ENCODE measurements around the gene FBXW4.

Gene FBXW4

DNA sequence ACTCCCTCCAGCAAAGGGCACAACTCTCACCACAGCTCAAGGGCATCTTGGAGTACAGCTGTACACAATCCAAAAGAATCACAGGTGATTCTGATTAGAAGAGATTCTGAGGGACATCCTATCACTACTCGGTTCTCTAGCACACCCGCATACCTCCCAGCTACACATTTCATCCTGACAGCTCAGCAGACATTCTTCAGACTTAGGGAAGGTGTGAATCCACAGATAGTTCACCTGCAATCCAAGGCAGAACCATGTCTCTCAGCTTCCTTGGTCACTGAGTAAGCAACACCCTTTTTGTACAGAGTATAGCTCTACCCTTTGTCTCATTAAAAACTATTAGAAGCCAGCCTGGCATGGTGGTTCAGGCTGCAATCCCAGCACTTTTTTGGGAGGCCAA lies 26.8 kb upstream of the FBXW4 start:
- TF ChIP-seq POU2F2 (IDR thresholded peaks at IDR 0.05; ENCODE audit: low read depth, low read length) (no peak), SPI1 (IDR thresholded peaks at IDR 0.05; ENCODE audit: low read depth, low read length) (no peak), TAF1 (IDR thresholded peaks at IDR 0.05; ENCODE audit: low read depth, low read length) (no peak), PAX5 (IDR thresholded peaks at IDR 0.05; ENCODE audit: insufficient read depth, low read length, severe bottlenecking) (no peak), POLR2A (IDR thresholded peaks at IDR 0.05; ENCODE audit: low read depth, low read length) (no peak), POLR2AphosphoS5 (IDR thresholded peaks at IDR 0.05; ENCODE audit: low read depth, low read length) (no peak)
- FAIRE-seq: no peak

DNA sequence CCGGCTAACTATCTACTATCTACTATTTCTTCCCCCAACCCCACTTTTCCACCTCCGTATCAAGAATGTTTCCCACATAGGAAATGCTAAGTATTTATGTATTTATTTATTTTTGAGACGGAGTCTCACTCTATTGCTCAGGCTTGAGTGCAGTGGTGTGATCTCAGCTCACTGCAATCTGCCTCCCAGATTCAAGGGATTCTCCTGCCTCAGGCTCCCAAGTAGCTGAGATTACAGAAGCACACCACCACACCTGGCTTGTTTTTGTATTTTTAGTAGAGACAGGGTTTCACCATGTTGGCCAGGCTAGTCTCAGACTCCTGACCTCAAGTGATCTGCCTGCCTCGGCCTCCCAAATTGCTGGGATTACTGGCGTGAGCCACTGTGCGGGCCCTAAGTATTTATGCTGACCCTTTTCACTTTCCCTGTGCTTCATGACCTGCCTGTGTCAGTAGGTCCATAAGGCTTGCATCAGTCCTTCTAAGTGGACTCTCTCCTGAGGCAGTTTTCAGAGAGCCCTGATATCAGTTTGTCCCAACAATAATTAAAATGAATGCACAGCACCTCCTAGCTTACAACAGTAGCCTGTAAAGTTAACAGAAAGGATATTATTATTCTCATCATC lies 25.7 kb upstream of the FBXW4 start:
- DNase-seq (ENCODE audit: insufficient read length, low spot score): no peak
- TF ChIP-seq POU2F2 (IDR thresholded peaks at IDR 0.05; ENCODE audit: low read depth, low read length): no peak
- no peak for FAIRE-seq

More for the DNA sequence above, 26.8 kb upstream of the FBXW4 start:
- no peak for DNase-seq (ENCODE audit: insufficient read length, low spot score)

DNA sequence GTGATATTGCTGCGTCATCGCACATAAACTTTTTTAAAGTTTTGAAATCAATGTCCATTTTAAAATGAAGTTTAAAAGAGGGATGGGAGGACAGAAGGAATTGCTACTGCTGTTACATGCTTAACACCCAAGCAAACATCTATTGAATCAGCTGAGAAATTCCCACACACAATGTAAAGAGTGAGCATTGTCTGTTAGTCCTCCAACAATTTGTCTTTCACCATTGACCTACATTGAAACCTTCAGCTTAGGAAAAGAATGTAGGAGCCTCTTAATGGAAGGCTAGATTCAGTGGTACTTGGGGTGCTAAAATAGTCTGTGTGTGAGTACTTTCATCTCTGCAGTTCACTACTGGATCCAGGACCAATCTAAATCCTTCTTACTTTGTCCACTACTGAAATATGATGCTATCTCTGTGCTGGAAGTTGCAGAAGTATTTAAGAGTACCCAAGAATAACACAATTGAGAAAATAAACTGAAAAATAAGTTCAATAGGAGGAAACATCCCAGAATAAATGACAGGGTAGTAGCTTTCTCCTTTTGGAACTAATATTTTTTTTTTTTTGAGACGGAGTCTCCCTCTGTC lies 23.8 kb upstream of the FBXW4 start:
- FAIRE-seq (no peak), DNase-seq (ENCODE audit: insufficient read length, low spot score) (no peak)

DNA sequence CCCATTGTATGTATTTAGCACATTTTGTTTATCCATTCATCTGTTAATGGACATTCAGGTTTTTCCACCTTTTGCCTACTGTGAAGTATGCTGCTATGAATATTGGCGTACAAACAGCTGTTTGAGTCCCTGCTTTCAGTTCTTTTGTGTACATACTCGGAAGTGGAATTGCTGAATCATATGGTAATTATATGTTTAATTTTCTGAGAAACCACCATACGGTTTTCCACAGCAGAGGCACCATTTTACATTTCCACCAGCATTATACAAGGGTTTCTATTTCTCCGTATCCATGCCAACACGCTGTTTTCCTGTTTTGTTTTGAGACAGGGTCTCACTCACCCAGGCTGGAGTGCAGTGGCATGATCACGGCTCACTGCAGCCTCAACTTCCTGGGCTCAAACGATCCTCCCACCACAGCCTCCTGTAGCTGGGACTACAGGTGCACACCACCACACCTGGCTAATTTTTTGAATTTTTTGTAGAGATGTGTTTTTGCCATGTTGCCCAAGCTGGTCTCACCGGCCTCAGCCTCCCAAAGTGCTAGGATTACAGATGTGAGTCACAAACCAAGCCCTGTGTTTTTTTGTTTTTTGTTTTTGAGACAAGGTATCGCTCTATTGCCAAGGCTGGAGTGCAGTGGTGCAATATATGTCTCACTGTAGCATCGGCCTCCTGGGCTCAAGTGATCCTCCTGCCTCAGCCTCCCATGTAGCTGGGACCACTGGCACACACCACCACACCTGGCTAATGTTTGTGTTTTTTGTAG lies 22.1 kb upstream of the FBXW4 start:
- TF ChIP-seq POLR2A (IDR thresholded peaks at IDR 0.05; ENCODE audit: low read depth, low read length): no peak
- TF ChIP-seq POU2F2 (IDR thresholded peaks at IDR 0.05; ENCODE audit: low read depth, low read length): no peak
- TF ChIP-seq TAF1 (IDR thresholded peaks at IDR 0.05; ENCODE audit: low read depth, low read length): no peak
- no peak for TF ChIP-seq POLR2AphosphoS5 (IDR thresholded peaks at IDR 0.05; ENCODE audit: low read depth, low read length)
- no peak for TF ChIP-seq SPI1 (IDR thresholded peaks at IDR 0.05; ENCODE audit: low read depth, low read length)
- no peak for TF ChIP-seq PAX5 (IDR thresholded peaks at IDR 0.05; ENCODE audit: insufficient read depth, low read length, severe bottlenecking)
- FAIRE-seq (no peak), DNase-seq (ENCODE audit: insufficient read length, low spot score) (no peak)

More for the DNA sequence above, 23.8 kb upstream of the FBXW4 start:
- no peak for TF ChIP-seq PAX5 (IDR thresholded peaks at IDR 0.05; ENCODE audit: insufficient read depth, low read length, severe bottlenecking)
- no peak for TF ChIP-seq POLR2AphosphoS5 (IDR thresholded peaks at IDR 0.05; ENCODE audit: low read depth, low read length)
- no peak for TF ChIP-seq POU2F2 (IDR thresholded peaks at IDR 0.05; ENCODE audit: low read depth, low read length)
- TF ChIP-seq POLR2A (IDR thresholded peaks at IDR 0.05; ENCODE audit: low read depth, low read length): no peak
- no peak for TF ChIP-seq TAF1 (IDR thresholded peaks at IDR 0.05; ENCODE audit: low read depth, low read length)
- no peak for TF ChIP-seq SPI1 (IDR thresholded peaks at IDR 0.05; ENCODE audit: low read depth, low read length)

DNA sequence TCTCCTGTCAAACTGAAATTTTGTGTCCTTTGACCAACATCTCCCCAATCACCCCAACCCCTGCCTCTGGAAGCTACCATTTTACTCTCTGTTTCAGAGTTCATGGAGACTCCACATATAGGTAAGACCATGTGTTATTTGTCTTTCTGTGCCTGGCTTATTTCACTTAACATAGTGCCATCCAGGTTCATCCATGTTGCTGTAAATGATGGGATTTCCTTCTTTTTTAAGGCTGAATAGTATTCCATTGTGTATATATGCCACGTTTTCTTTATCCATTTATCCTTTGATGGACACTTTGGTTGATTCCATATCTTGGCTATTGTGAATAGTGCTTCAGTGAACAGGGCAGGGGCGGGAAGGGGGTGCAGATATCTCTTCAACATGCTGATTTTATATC lies 18.0 kb upstream of the FBXW4 start:
- TF ChIP-seq TAF1 (IDR thresholded peaks at IDR 0.05; ENCODE audit: low read depth, low read length) (no peak), SPI1 (IDR thresholded peaks at IDR 0.05; ENCODE audit: low read depth, low read length) (no peak), POLR2AphosphoS5 (IDR thresholded peaks at IDR 0.05; ENCODE audit: low read depth, low read length) (no peak), POU2F2 (IDR thresholded peaks at IDR 0.05; ENCODE audit: low read depth, low read length) (no peak), PAX5 (IDR thresholded peaks at IDR 0.05; ENCODE audit: insufficient read depth, low read length, severe bottlenecking) (no peak), POLR2A (IDR thresholded peaks at IDR 0.05; ENCODE audit: low read depth, low read length) (no peak)
- FAIRE-seq: no peak
- no peak for DNase-seq (ENCODE audit: insufficient read length, low spot score)

DNA sequence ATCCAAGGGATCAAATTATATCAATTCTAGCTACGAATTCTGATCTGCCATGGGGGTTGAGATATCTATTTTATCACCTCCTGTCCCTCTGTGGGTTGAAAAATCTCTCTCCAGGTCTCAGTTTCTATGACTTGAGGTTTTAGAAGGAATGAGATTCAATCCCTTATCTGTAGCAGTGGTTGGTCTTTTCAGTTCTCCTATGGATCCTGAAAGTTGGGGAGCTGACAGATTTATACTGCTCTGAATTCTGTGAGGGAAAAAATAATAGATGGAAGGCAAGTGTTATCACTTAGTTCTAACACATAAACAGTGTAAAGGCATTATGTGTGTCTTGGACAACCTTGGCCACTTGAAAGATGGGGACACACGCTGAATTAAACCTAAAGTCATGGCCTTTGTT lies 15.8 kb upstream of the FBXW4 start:
- FAIRE-seq (no peak), DNase-seq (ENCODE audit: insufficient read length, low spot score) (no peak)
- TF ChIP-seq SPI1 (IDR thresholded peaks at IDR 0.05; ENCODE audit: low read depth, low read length) (no peak), POLR2A (IDR thresholded peaks at IDR 0.05; ENCODE audit: low read depth, low read length) (no peak), TAF1 (IDR thresholded peaks at IDR 0.05; ENCODE audit: low read depth, low read length) (no peak), POU2F2 (IDR thresholded peaks at IDR 0.05; ENCODE audit: low read depth, low read length) (no peak), PAX5 (IDR thresholded peaks at IDR 0.05; ENCODE audit: insufficient read depth, low read length, severe bottlenecking) (no peak)

DNA sequence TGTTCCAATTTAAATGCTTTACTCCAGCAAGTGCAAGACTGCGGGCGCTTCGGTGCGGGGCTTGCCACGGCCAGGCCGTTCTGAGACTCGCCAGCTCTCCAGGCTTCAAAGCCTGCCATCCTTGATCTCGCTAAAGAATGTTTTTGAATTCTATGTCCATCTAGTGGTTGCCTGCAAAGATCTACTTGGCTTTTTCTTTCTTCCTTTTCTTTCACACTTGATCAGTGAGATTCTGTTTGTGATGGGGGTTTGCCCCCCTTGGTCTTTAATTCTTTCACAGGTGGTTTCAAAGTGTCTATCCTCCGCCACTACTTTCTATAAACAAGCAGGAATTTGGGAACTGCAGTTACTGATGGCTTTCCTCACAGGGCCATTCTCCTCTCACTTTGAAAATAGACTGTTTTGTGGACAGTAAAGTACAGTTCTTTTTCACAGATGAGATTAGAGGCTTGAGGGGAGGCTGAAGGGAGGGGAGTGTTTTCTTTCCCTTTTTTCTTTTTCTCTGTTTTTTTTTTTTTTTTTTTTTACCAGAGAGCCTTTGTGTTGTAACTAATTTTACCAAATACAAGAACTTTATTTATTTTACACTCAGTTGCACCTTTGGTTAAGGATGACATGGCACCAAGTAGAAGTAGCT lies 15.2 kb upstream of the FBXW4 start:
- no peak for TF ChIP-seq TAF1 (IDR thresholded peaks at IDR 0.05; ENCODE audit: low read depth, low read length)
- no peak for TF ChIP-seq POLR2A (IDR thresholded peaks at IDR 0.05; ENCODE audit: low read depth, low read length)
- no peak for TF ChIP-seq PAX5 (IDR thresholded peaks at IDR 0.05; ENCODE audit: insufficient read depth, low read length, severe bottlenecking)
- no peak for TF ChIP-seq POLR2AphosphoS5 (IDR thresholded peaks at IDR 0.05; ENCODE audit: low read depth, low read length)
- no peak for FAIRE-seq
- DNase-seq (ENCODE audit: insufficient read length, low spot score): no peak

DNA sequence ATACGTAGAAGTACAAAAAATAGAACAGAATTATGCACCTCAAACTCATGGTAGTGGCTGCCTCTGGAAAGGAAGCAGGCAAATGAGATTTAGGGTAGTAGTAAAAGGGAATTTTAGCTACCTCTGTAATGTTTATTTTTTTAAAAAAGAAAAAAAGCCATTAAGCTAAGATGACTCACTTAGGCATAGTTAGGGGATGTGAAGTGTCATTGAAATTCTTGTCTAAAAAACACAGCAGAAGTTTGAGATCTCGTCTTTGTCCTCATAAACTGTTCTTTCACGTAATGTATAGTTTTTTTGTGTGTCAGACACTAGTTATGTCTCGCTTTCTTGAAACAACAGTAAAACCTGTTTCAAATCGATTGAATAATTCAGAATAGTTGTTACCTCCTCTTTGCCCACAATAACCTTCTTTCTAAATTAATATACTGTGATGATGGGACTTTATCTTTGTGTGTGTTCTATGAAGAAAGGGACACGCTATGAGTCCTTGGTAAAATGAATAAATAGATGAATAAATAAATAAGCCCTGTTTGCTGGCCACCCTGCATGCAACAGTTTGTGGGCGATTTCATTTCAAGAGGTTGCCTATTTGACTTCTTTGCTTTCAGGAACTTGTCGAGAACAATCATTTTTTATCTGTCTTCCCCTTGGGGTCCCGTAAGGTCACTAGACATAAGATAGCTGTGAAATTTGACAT lies 14.5 kb upstream of the FBXW4 start:
- no peak for TF ChIP-seq TAF1 (IDR thresholded peaks at IDR 0.05; ENCODE audit: low read depth, low read length)
- TF ChIP-seq SPI1 (IDR thresholded peaks at IDR 0.05; ENCODE audit: low read depth, low read length): no peak
- no peak for TF ChIP-seq PAX5 (IDR thresholded peaks at IDR 0.05; ENCODE audit: insufficient read depth, low read length, severe bottlenecking)
- no peak for TF ChIP-seq POLR2AphosphoS5 (IDR thresholded peaks at IDR 0.05; ENCODE audit: low read depth, low read length)
- FAIRE-seq (no peak), DNase-seq (ENCODE audit: insufficient read length, low spot score) (no peak)

DNA sequence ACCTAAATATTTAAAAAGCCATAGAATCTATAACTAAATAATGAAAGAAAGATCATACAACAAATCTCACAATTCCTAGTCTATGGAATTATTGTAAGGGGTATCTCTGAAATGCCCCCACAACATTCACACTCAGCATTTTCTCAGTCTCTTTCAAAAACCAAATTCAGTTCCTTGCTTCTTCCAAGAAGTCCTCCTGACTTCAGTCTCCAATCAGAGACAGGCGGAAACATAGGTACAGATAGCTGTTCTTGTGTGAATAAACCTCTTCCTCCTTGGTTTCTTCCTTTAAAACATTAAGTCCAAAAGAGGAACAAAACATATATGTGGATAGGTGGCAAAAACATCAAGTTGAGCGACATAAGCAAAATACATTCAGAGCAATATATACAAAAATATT lies 13.9 kb upstream of the FBXW4 start:
- FAIRE-seq (no peak), DNase-seq (ENCODE audit: insufficient read length, low spot score) (no peak)
- TF ChIP-seq POLR2A (IDR thresholded peaks at IDR 0.05; ENCODE audit: low read depth, low read length) (no peak), SPI1 (IDR thresholded peaks at IDR 0.05; ENCODE audit: low read depth, low read length) (no peak), POLR2AphosphoS5 (IDR thresholded peaks at IDR 0.05; ENCODE audit: low read depth, low read length) (no peak), PAX5 (IDR thresholded peaks at IDR 0.05; ENCODE audit: insufficient read depth, low read length, severe bottlenecking) (no peak), TAF1 (IDR thresholded peaks at IDR 0.05; ENCODE audit: low read depth, low read length) (no peak), POU2F2 (IDR thresholded peaks at IDR 0.05; ENCODE audit: low read depth, low read length) (no peak)

Measured in GM12891 (cell line).